Memory B cell (primary cell): ENCODE data around the gene ARHGAP20.

Experiments
- ATAC-seq: fragments of 150-1000 bp; cut with Tn5 transposase; 2 replicates; pipeline ENCODE4 v1.10.0; 2021; ENCODE audit warnings: low read depth, mild to moderate bottlenecking, moderate library complexity
- DNase-seq, 2 donors: peaks; one replicate each; pipeline ENCODE4 v3.0.0; 2022; ENCODE audit warnings: low spot score in 2 of 2
- H3K27ac Mint-ChIP-seq: one replicate; pipeline ENCODE4 v1.8.0; 2022; ENCODE audit warnings: mild to moderate bottlenecking, moderate library complexity, mixed read lengths
- H3K27me3 Mint-ChIP-seq: one replicate; pipeline ENCODE4 v1.8.0; 2022; ENCODE audit warnings: mixed read lengths
- H3K36me3 Mint-ChIP-seq: one replicate; pipeline ENCODE4 v1.8.0; 2022; ENCODE audit warnings: mild to moderate bottlenecking, mixed read lengths
- H3K4me1 Mint-ChIP-seq: one replicate; pipeline ENCODE4 v1.8.0; 2022; ENCODE audit warnings: mixed read lengths
- H3K4me3 Mint-ChIP-seq: one replicate; pipeline ENCODE4 v1.8.0; 2022; ENCODE audit warnings: mild to moderate bottlenecking, moderate library complexity, mixed read lengths
- H3K9me3 Mint-ChIP-seq: one replicate; pipeline ENCODE4 v1.8.0; 2022; ENCODE audit warnings: mixed read lengths

The ARHGAP20 gene, protein sequence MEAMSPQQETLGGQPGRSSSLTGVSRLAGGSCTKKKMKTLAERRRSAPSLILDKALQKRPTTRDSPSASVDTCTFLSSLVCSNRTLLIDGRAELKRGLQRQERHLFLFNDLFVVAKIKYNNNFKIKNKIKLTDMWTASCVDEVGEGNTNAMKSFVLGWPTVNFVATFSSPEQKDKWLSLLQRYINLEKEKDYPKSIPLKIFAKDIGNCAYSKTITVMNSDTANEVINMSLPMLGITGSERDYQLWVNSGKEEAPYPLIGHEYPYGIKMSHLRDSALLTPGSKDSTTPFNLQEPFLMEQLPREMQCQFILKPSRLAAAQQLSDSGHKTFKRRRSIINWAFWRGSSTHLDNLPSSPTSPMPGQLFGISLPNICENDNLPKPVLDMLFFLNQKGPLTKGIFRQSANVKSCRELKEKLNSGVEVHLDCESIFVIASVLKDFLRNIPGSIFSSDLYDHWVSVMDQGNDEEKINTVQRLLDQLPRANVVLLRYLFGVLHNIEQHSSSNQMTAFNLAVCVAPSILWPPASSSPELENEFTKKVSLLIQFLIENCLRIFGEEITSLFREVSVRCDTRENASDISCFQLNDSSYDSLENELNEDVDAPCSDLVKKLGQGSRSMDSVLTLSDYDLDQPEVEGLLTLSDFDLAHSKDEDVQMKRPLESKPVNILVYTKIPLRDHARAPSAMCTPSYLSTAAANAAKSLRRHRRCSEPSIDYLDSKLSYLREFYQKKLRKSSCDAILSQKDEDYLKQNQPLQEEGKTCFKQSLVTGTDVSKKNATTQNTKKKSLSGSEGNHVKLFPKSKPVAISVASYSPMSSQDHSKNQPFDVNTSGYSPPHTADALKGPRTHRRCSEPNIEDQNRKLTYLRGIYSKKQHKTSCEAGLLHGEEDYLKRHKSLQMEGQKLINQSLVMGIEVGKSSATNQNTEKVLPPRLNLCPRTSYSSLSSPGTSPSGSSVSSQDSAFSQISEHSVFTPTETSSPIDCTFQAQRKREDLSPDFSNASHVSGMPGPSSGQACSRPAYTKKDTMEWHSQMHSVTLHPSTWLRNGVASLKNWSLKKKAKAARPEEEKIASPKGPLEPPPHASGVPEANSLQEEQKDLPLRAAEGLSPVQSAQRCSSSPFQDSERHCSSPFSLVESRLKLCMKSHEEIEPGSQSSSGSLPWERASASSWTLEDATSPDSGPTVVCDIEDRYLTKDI

DNA sequence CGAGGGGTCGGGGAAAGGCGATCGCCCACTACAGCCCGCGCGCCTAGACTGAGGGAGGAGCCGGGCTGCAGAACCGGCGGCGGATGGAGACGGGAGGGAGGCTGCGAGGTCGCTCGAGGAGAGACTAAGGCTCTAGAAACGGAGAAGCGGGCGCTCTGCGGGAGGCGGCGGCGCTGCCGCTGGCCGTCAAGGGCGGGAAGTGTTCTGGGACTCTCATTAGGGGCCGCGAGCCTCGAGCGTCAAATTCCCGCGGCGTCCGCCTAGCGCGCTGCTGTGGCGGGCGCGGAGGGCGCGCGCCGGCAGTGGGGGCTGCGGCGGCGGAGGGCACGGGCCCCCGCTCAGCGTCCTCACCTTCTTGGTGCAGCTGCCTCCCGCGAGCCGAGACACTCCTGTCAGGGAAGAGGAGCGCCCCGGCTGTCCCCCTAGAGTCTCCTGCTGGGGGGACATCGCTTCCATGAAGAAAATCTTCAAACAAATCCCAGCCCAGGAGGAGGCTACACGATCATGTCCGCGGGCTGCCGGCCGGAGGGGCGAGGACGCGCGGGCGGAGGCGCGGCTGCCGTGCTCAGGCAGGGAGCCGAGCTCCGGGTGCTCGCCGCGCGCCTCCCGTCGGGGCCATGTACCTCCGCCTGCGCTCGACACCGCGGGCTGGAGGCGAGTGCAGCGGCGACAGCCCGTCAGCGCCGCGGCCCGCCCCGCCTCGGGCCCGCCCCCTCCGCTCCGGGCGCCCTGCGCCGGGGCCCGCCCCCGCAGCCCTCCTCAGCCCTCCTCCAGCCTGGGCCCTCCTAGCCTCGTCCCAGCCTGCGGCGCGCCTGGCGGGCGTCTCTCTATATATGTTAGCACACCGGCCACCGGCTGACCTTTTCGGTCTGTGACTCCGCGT lies at the start of gene ARHGAP20:
ARHGAP20 (minus strand) TSS at position 662 of the 883 bp plus-strand sequence; CDS start at position 456, 206 bp downstream.
- Mint-ChIP-seq H3K9me3 (no peaks in the 10 kb centered on the region), H3K4me1 (peaks cover 13% of the 10 kb centered on the region), H3K27ac (peak within 1 kb of the TSS; percentile 62), H3K4me3 (peak within 1 kb of the TSS; percentile 90), H3K27me3 (peaks cover 9% of the 10 kb centered on the region), H3K36me3 (no peaks in the 10 kb centered on the region)
- peak; percentile 66 to 69 for DNase-seq
- ATAC-seq, result peak; percentile 89

DNA sequence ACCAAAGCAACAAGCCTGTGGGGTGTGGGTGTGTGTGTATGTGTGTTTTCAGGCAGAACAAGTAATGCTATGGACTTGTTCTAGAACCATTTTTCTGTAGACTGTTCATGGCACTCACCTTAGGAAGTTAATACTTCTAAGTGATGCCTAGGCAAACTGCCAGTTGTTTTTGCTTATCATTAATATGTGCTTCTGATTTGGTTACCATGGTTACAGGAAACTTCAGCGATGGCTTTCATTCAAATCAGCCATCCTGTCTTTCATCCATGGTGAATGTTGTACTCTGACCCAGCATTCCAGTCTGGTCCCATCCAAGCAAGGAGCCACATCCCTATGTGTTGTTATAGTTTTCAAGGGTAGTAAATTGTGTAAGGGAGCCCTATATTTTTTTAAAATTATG lies 49.8 kb upstream of the ARHGAP20 start:
- no peak overlapping the region for H3K27ac Mint-ChIP-seq
- H3K9me3 Mint-ChIP-seq, result no peaks in the 10 kb centered on the region
- H3K4me1 Mint-ChIP-seq, result peaks cover 2% of the 10 kb centered on the region
- DNase-seq (no peak), ATAC-seq (no peak)
- no peaks in the 10 kb centered on the region for H3K36me3 Mint-ChIP-seq
- peaks cover 8% of the 10 kb centered on the region for H3K27me3 Mint-ChIP-seq
- H3K4me3 Mint-ChIP-seq, result no peak overlapping the region

DNA sequence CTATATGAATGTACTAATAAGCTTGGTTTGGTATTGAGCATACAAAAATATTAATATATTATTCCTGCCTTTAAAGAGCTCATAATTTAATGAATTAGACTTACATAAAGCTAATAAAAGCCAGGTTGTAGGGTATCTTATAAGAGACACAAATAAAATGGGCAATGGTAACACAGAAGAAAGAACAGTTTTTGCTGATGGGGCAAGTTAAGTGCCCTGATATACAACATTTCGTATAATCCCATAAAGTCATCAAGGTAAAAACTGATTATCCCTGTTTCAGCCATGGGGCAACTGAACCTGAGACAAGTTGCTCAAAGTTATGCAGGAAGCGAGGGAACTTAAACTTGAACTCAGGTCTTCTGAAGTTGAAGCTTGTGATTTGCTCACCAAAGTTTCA lies 48.9 kb upstream of the ARHGAP20 start:
- ATAC-seq (no peak), DNase-seq (no peak)
- H3K4me3 Mint-ChIP-seq, result no peak overlapping the region
- H3K27me3 Mint-ChIP-seq, result peaks cover 8% of the 10 kb centered on the region
- no peak overlapping the region for H3K27ac Mint-ChIP-seq
- no peaks in the 10 kb centered on the region for H3K9me3 Mint-ChIP-seq
- peaks cover under 1% of the 10 kb centered on the region for H3K4me1 Mint-ChIP-seq
- H3K36me3 Mint-ChIP-seq, result no peaks in the 10 kb centered on the region

DNA sequence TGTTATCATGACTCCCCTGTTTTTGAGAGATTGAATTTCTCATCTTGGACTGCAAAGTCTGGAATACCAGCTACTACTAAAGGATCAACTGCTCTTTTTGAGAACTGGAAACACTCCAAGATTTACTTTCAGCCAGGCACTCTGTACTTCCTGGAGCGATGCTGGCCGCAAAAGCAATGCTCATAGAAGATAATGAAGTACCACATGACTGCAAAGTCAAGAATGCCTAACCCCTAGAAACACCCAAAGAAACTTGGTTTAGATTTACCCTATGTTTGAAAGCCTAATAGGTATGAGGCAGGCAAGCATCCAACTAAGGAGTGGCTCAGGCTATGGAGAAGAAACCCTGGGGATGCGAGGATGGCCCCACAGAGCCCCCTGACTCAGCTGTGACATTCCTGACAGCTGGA lies 47.7 kb upstream of the ARHGAP20 start:
- Mint-ChIP-seq H3K36me3 (no peaks in the 10 kb centered on the region), H3K4me3 (no peak overlapping the region)

DNA sequence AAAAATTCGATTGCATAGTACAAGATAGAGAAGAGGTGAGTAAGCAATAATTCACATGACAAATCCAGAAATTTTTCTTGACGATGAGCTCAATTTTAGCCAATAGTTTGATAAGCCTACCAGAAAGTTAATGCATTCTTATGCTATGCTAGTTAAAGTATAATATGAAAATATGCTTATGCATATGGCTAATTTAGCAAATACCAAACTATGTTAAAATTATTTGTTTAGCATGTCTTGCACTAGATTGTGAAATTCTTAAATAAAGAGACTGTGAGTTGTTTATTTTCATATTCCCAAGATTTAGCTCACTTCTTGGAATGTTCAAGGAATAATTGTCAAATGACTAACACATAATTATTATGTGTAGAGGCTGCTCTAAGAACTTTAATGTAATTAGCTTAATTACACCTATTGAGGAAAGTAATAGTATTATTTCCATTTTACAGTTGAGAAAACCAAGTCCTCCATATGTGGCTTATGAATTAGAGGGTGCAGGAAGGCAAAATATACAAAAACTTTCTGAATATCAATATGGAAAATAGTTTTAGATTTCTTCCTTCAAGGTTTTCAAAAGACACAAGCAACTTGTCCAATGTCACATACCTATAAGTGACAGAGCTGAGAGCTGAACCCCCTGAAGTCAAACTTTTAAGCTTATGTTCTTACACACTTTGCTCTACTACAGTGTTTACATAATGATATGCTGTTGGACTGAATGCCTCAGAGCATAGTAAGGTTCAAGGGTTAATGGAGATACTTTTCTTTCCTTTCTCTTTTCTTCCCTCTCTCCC lies 45.9 kb upstream of the ARHGAP20 start:
- Mint-ChIP-seq H3K4me1 (no peaks in the 10 kb centered on the region), H3K4me3 (no peak overlapping the region), H3K9me3 (peaks cover 3% of the 10 kb centered on the region), H3K27me3 (peaks cover 9% of the 10 kb centered on the region), H3K36me3 (peaks cover under 1% of the 10 kb centered on the region), H3K27ac (no peak overlapping the region)
- ATAC-seq, result no peak
- DNase-seq, result no peak

More for the DNA sequence above, 47.7 kb upstream of the ARHGAP20 start:
- no peaks in the 10 kb centered on the region for H3K9me3 Mint-ChIP-seq
- H3K4me1 Mint-ChIP-seq, result no peaks in the 10 kb centered on the region
- DNase-seq (no peak), ATAC-seq (no peak)
- H3K27ac Mint-ChIP-seq, result no peak overlapping the region
- peaks cover 8% of the 10 kb centered on the region for H3K27me3 Mint-ChIP-seq

DNA sequence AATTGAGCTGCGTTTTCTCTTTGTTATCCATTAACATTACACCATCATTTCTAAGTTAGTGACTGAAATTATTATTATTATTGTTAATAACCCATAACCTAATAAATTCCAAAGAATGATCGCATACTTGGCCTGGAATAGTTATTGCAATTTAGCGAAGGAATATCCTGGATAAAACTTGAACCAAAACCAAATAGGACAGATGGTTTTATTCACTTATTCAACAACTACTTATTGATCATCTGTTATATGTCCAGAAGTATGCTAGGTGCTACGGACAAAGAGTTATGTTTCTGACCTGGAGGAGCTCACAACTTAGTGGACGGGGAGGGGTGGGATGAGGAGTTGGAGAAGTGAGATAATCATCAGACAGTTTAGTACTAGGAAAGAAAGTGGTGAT lies 44.8 kb upstream of the ARHGAP20 start:
- no peak for DNase-seq
- Mint-ChIP-seq H3K36me3 (peaks cover 7% of the 10 kb centered on the region), H3K27me3 (peaks cover 14% of the 10 kb centered on the region), H3K9me3 (peaks cover 9% of the 10 kb centered on the region), H3K27ac (no peak overlapping the region), H3K4me3 (no peak overlapping the region), H3K4me1 (no peaks in the 10 kb centered on the region)
- ATAC-seq, result no peak

DNA sequence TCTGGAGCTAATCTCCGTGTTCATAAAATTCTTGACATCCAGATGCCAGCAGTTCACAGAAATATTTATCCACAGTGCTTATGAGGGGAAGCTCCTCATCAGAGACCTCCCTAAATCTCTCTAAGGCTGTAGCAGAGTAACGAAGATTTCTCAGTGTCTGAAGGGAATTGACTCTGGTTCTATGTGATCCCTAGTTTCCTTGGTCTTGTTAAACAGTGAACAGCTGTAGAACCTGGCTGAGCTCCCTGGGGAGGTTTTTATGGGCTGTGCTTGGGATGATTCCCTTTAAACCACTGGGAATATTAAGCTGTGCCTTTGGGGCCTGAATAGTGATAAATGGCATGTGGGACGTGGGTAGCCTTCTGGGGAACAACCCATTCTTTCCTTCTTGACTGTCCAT lies 43.7 kb upstream of the ARHGAP20 start:
- Mint-ChIP-seq H3K36me3 (peaks cover 9% of the 10 kb centered on the region), H3K27me3 (peaks cover 15% of the 10 kb centered on the region), H3K9me3 (peaks cover 13% of the 10 kb centered on the region), H3K4me1 (no peaks in the 10 kb centered on the region), H3K4me3 (no peak overlapping the region), H3K27ac (no peak overlapping the region)
- ATAC-seq (no peak), DNase-seq (no peak)

DNA sequence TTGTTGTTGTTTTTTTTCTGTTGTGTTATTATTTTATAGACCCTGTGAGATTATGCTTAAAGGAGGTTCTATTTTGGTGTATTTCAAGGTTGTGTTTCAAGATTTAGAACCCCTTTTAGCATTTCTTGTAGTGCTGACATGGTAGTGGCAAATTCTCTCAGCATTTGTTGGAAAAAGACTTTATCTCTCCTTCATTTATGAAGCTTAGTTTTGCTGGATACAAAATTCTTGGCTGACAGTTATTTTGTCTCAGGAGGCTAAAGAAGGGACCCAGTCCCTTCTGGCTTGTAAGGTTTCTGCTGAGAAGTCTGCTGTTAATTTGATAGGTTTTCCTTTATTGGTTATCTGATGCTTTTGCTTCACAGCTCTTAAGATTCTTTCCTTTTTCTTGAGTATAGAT lies 40.7 kb upstream of the ARHGAP20 start:
- Mint-ChIP-seq H3K4me1 (no peaks in the 10 kb centered on the region), H3K27ac (no peak overlapping the region), H3K36me3 (peaks cover 9% of the 10 kb centered on the region), H3K27me3 (peaks cover 13% of the 10 kb centered on the region), H3K4me3 (no peak overlapping the region), H3K9me3 (peaks cover 13% of the 10 kb centered on the region)
- no peak for DNase-seq
- no peak for ATAC-seq

DNA sequence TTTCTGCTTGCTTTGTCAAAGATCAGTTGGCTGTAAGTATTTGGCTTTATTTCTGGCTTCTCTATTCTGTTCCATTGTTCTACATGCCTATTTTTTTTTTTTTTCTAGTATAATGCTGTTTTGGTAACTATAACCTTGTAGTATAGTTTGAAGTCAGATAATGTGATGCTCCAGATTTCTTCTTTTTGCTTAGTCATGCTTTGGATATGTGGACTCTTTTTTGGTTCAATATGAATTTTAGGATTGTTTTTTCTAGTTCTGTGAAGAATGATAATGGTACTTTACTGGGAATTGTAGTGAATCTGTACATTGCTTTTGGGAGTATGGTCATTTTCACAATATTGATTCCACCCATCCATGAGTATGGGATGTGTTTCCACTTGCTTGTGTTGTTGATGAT lies 37.9 kb upstream of the ARHGAP20 start:
- Mint-ChIP-seq H3K4me3 (no peak overlapping the region), H3K9me3 (peaks cover 15% of the 10 kb centered on the region), H3K27ac (no peak overlapping the region), H3K4me1 (peaks cover 2% of the 10 kb centered on the region), H3K27me3 (peaks cover 7% of the 10 kb centered on the region), H3K36me3 (peaks cover 9% of the 10 kb centered on the region)
- ATAC-seq (no peak), DNase-seq (no peak)

DNA sequence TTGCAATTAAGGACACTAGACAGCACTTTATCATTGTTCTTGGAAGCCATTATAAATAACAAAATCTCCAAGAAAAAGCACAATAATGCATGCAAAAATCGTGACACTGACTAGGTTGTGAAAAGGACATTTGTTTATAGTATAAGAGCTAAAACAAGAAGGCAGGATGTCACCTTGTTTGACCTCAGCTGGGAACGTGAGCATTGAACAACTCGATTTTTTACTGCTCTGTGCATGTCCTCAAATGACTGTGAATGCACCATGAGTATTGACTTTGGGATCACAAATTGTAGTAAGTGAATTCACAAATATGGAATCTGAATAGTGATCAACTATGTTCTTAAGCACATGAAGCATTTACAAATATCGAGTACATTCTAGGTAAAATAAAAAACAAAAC lies 35.3 kb upstream of the ARHGAP20 start:
- peaks cover 4% of the 10 kb centered on the region for H3K36me3 Mint-ChIP-seq
- no peak overlapping the region for H3K27ac Mint-ChIP-seq
- no peak overlapping the region for H3K4me3 Mint-ChIP-seq
- peaks cover 3% of the 10 kb centered on the region for H3K27me3 Mint-ChIP-seq
- H3K4me1 Mint-ChIP-seq, result peaks cover 2% of the 10 kb centered on the region
- peaks cover 8% of the 10 kb centered on the region for H3K9me3 Mint-ChIP-seq
- ATAC-seq (no peak), DNase-seq (no peak)

DNA sequence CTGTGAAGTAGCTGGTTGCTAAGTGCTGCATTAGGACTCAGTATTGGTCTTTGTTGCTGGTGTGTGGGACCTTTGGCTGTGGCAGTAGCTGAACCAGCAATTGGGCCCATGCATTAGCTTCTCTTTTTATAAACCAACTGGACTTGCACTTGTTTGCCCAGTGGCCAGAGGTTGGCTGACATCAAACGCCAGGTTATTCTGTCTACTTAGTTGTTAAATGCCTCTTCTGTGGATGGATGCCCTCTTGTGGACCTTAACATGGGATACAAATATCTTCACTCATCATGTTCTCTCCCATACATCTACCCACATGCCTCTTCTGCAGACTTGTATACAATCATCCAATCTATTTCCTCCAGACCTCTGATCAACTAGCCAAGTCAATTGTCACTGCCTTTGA lies 26.4 kb upstream of the ARHGAP20 start:
- Mint-ChIP-seq H3K4me3 (no peak overlapping the region), H3K9me3 (no peaks in the 10 kb centered on the region), H3K4me1 (no peaks in the 10 kb centered on the region), H3K36me3 (no peaks in the 10 kb centered on the region), H3K27ac (no peak overlapping the region), H3K27me3 (peaks cover 2% of the 10 kb centered on the region)
- DNase-seq (no peak), ATAC-seq (no peak)

DNA sequence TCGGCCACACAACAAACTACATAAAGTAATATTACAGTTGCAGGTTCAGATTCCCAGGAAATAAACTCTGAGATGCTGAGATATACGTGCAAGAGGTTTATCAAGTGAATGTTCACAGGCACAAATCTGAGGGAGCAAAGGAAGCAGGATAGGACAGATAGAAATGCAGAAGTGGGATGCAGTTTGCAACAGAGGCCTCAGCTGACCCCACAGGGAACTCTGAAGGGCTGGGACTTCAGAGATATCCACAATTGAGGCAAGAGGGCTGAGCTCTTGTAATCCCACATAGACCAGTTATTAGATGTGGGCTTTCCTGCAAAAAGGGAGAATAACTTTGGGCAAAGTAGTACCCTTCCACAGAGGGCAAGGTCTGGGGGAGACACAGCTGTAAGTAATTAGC lies 25.4 kb upstream of the ARHGAP20 start:
- no peak overlapping the region for H3K27ac Mint-ChIP-seq
- ATAC-seq (no peak), DNase-seq (no peak)
- no peak overlapping the region for H3K4me3 Mint-ChIP-seq
- peaks cover 2% of the 10 kb centered on the region for H3K27me3 Mint-ChIP-seq
- H3K9me3 Mint-ChIP-seq, result no peaks in the 10 kb centered on the region
- H3K4me1 Mint-ChIP-seq, result no peaks in the 10 kb centered on the region
- H3K36me3 Mint-ChIP-seq, result no peaks in the 10 kb centered on the region

DNA sequence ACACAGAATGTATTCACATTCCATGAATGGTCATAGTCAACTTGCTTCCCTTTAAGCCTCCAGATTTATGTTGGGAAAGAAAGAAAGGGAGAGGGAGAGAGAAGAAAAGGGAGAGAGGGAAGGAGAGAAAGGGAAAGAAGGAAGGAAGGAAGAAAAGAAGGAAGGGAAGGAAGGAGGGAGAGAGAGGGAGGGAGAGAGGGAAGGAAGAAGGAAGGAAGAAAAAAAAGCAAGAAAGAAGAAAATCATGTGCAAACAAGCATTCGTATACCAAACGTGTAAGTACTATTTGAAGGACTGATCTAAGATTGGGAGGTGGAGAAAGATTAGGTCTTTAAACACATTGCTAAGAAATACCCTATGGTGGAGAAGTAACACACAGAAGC lies 23.9 kb upstream of the ARHGAP20 start:
- DNase-seq, result no peak
- H3K4me3 Mint-ChIP-seq, result no peak overlapping the region
- no peaks in the 10 kb centered on the region for H3K9me3 Mint-ChIP-seq

More for the DNA sequence above, 23.9 kb upstream of the ARHGAP20 start:
- ATAC-seq, result no peak
- H3K27me3 Mint-ChIP-seq, result peaks cover 2% of the 10 kb centered on the region
- H3K36me3 Mint-ChIP-seq, result no peaks in the 10 kb centered on the region
- no peak overlapping the region for H3K27ac Mint-ChIP-seq
- H3K4me1 Mint-ChIP-seq, result no peaks in the 10 kb centered on the region
